ENCODE measurements around the gene SHH. TPM values are rescaled to one million over a fixed set of nuclear protein-coding genes. Genes with fewer than 3 reads are reported as not detected.

Gene SHH
- total RNA-seq, 4 donors from 2014 or later = 0.21 to 0.68 TPM; not detected in 2

- Histone ChIP-seq H3K36me3 (no peaks in the 10 kb centered on the region), H3K4me3 (peak overlapping the region; percentile 38), H3K9me3 (no peaks in the 10 kb centered on the region), H3K27ac (no peak overlapping the region), H3K27me3 (peaks cover 98% of the 10 kb centered on the region), H3K4me1 (peaks cover 63% of the 10 kb centered on the region)
- no peak for TF ChIP-seq CTCF (IDR thresholded peaks at IDR 0.05)
- no peak for DNase-seq (ENCODE audit: low spot score in 2 of 2)
- WGBS = no CpG with 5 or more reads among the region's 18 CpGs
Measured at GRCh38 chr7:155805826-155806095, 6.5 kb downstream of the SHH start.

- Histone ChIP-seq H3K4me1 (peaks cover 59% of the 10 kb centered on the region), H3K27ac (no peak overlapping the region), H3K27me3 (peaks cover 97% of the 10 kb centered on the region), H3K36me3 (no peaks in the 10 kb centered on the region), H3K9me3 (no peaks in the 10 kb centered on the region), H3K4me3 (peak overlapping the region; percentile 38)
- WGBS = 0% methylated on average over 11 of the region's 91 CpGs
- no peak for DNase-seq (ENCODE audit: low spot score in 2 of 2)
- no peak for TF ChIP-seq CTCF (IDR thresholded peaks at IDR 0.05)
- no peak for TF ChIP-seq EP300 (IDR thresholded peaks at IDR 0.05)
- no peak for TF ChIP-seq POLR2AphosphoS5 (IDR thresholded peaks at IDR 0.05)
- TF ChIP-seq POLR2A (IDR thresholded peaks at IDR 0.05) = no peak
Measured at GRCh38 chr7:155804897-155805825, 7.1 kb downstream of the SHH start.

GRCh38 chr7:155804431-155804831 lies 7.8 kb downstream of the SHH start:
- no peaks in the 10 kb centered on the region for H3K36me3 ChIP-seq
- no peak for DNase-seq (ENCODE audit: low spot score in 2 of 2)
- H3K4me3 ChIP-seq = peak overlapping the region; percentile 38
- TF ChIP-seq POLR2A (IDR thresholded peaks at IDR 0.05) (no peak), CTCF (IDR thresholded peaks at IDR 0.05) (no peak), POLR2AphosphoS5 (IDR thresholded peaks at IDR 0.05) (no peak), EP300 (IDR thresholded peaks at IDR 0.05) (no peak)
- WGBS = 2% methylated on average over 17 of the region's 17 CpGs
- no peak overlapping the region for H3K27ac ChIP-seq
- H3K4me1 ChIP-seq = peaks cover 59% of the 10 kb centered on the region
- no peaks in the 10 kb centered on the region for H3K9me3 ChIP-seq
- H3K27me3 ChIP-seq = peaks cover 95% of the 10 kb centered on the region

- Histone ChIP-seq H3K4me3 (peak overlapping the region; percentile 38), H3K9me3 (no peaks in the 10 kb centered on the region), H3K27ac (no peak overlapping the region), H3K27me3 (peaks cover 95% of the 10 kb centered on the region), H3K4me1 (peaks cover 57% of the 10 kb centered on the region), H3K36me3 (no peaks in the 10 kb centered on the region)
- no peak for TF ChIP-seq EP300 (IDR thresholded peaks at IDR 0.05)
- no peak for TF ChIP-seq CTCF (IDR thresholded peaks at IDR 0.05)
- no peak for TF ChIP-seq POLR2AphosphoS5 (IDR thresholded peaks at IDR 0.05)
- TF ChIP-seq POLR2A (IDR thresholded peaks at IDR 0.05) = no peak
- no peak for DNase-seq (ENCODE audit: low spot score in 2 of 2)
- WGBS = under 1% methylated on average over 56 of the region's 96 CpGs
Measured at GRCh38 chr7:155803418-155804376, 8.6 kb downstream of the SHH start.

- Histone ChIP-seq H3K4me1 (peaks cover 49% of the 10 kb centered on the region), H3K9me3 (no peaks in the 10 kb centered on the region), H3K4me3 (peak overlapping the region; percentile 38), H3K36me3 (no peaks in the 10 kb centered on the region), H3K27me3 (peaks cover 92% of the 10 kb centered on the region), H3K27ac (no peak overlapping the region)
- WGBS = 7% methylated on average over 27 of the region's 70 CpGs
- no peak for TF ChIP-seq POLR2A (IDR thresholded peaks at IDR 0.05)
- TF ChIP-seq POLR2AphosphoS5 (IDR thresholded peaks at IDR 0.05) = no peak
- no peak for TF ChIP-seq CTCF (IDR thresholded peaks at IDR 0.05)
- no peak for TF ChIP-seq EP300 (IDR thresholded peaks at IDR 0.05)
- DNase-seq (ENCODE audit: low spot score in 2 of 2) = no peak
Measured at GRCh38 chr7:155802906-155803417, 9.3 kb downstream of the SHH start.
